Measurements from ENCODE around the gene MAP3K5.

GRCh38 chr6:136538836-136539235 lies 253.4 kb downstream of the MAP3K5 start:
- no peak for TF ChIP-seq EZH2 (IDR thresholded peaks at IDR 0.05; ENCODE audit: low read length, missing control alignments)
- no peak for TF ChIP-seq CTCF (conservative IDR thresholded peaks at IDR 0.05 in 1 of 2, IDR thresholded peaks at IDR 0.05 in 1 of 2; ENCODE audit: low read depth in 1 of 2, low read length in 2 of 2)
